GM13977 (cell line): ENCODE results near the gene TIPARP.

Experiments used
- DNase-seq: peaks from one replicate; pipeline ENCODE4 v3.0.0; 2012; ENCODE audit warnings: low spot score
- in situ Hi-C: fragments of 300-500 bp; cut with MboI; formaldehyde crosslinking; loops from one replicate; pipeline ENCODE4 v1.12.0; 2022; ENCODE audit warnings: low sequenced_read_pairs, low pct_unique_long_range_greater_than_20kb, mixed read lengths, inconsistent platforms; ENCODE audit not compliant: unreplicated experiment
- TF ChIP-seq, protein P1 (sequence below): IDR thresholded peaks from 2 replicates; pipeline ENCODE4 v1.5.1; 2012; ENCODE audit warnings: mild to moderate bottlenecking, control low read depth; ENCODE audit not compliant: insufficient read depth; ENCODE audit errors: extremely low read depth, missing control alignments

TIPARP gene

DNA sequence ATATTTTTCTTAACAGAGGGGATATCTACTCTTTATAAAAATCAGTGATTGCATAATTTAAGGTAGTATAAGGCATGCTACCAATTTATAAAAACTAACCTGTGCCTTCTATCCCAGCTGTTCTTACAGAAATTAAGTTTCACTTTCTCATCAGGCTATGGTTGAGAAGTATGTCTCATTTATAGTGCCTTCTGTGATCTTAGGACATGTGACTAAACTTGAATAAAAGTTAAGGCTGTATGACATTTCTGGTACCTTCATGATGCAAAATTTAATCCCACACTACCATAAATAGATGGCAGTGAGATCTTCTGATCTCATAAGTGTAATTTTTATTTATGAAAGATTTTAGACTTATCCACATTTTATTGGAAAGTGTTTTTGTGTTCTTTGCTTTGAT, 12.6 kb downstream of the TIPARP start:
- in situ Hi-C loops: loop anchor here (10.0 kb wide), 2 partner anchors 128 to 388 kb away; no protein-coding TSS in a partner anchor
- TF ChIP-seq, protein P1, sequence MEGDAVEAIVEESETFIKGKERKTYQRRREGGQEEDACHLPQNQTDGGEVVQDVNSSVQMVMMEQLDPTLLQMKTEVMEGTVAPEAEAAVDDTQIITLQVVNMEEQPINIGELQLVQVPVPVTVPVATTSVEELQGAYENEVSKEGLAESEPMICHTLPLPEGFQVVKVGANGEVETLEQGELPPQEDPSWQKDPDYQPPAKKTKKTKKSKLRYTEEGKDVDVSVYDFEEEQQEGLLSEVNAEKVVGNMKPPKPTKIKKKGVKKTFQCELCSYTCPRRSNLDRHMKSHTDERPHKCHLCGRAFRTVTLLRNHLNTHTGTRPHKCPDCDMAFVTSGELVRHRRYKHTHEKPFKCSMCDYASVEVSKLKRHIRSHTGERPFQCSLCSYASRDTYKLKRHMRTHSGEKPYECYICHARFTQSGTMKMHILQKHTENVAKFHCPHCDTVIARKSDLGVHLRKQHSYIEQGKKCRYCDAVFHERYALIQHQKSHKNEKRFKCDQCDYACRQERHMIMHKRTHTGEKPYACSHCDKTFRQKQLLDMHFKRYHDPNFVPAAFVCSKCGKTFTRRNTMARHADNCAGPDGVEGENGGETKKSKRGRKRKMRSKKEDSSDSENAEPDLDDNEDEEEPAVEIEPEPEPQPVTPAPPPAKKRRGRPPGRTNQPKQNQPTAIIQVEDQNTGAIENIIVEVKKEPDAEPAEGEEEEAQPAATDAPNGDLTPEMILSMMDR: no peak
- no peak for DNase-seq

DNA sequence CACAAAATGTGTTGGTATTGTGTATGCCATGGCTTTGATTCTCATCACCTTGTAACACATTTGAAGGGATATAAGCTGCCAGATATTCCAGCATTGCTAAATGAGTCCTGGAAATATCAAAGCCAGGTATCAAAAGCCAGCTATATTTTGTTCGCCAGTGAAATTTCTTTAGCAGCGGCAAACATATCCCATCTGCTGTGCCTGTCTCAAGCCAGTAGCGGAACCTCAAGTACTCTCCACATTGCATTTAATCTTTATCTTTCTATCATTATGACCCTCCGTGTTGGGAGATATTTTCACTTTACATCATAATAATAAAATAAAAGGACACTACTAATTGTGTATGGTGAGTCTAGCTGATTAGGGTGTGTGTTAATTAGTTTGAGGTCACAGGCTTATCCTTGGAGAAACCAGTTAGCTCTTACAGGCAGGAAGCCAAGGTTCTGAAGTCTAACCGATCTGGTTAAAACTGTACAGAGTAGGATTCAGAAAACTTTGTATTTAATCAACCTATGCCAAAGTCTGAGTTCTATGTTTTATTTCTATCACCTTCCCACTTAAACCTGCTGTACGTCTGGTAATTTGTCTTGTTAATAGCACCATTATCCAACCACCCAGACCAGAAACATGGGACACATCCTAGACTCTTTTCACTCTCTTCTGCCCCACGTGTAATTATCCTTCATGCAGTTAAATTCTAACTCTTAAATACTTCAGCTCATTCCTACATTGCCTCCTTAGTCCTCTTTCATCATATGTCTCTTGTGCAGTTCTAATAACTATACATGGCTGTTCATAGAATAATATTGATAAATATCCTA, 14.5 kb downstream of the TIPARP start:
- TF ChIP-seq, protein P1: no peak
- no peak for DNase-seq
- in situ Hi-C loops: loop anchor here (10.0 kb wide), 2 partner anchors 126 to 386 kb away; no protein-coding TSS in a partner anchor

DNA sequence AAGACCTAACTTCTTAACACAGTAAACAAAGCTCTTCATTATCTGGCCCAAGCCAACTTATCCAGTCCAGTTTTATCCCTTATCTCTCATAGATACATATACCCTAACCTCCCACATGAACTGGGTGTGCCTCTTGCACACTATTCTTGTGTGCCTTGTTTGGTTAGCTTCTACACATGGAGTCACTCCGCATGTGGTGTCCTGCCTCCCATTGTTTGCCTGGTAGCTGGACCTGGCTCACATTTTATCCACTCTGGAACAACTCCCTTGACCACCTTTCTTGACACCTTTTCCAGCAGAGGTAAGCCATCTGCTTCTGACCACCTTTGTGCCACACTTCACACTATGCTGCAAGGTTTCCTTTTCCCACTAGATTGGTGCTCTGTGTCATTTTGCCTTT, 15.2 kb downstream of the TIPARP start:
- TF ChIP-seq, protein P1: no peak

DNA sequence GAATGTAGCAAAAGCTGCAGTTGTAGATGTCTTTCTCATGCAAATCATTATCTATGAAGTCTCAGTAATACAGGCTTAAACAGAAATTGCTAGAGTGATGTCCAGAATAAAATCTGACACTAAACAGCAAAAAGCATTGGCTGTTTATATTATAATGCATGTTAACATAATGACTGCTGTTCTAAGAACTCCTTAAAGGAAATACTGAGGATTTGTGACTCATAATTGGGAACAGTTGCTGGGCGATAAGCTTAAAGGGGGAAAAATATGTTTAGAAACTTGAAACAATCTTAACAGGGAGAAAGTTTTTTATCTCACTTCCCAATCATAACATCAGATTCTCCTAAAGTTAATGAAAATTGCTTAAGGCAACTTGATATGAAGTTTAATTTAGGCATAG, 17.5 kb downstream of the TIPARP start:
- DNase-seq: no peak
- TF ChIP-seq, protein P1: no peak
- in situ Hi-C loops: no loop called here

More for the DNA sequence above, 15.2 kb downstream of the TIPARP start:
- DNase-seq: no peak
- in situ Hi-C loops: loop anchor here (10.0 kb wide), 2 partner anchors 125 to 385 kb away; no protein-coding TSS in a partner anchor

DNA sequence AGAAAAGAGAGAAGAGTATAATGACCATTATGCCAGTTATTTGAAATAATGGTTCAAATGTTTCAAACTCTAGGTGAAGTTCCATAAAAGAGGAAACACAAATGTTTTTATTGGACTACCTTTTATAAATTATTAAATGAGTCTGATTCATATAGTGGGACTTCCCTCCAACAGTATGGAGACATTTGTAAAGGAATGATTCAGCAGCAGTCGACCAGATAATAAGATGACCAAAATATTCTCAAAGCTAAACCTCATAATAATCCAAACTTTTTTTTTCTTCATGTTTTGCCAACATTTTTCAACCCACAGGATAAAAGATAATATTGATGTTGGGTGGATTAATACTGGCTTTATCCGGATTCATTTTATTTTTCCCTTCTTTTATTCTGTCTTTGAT, 18.8 kb downstream of the TIPARP start:
- no peak for DNase-seq
- in situ Hi-C loops: no loop called here
- TF ChIP-seq, protein P1: no peak

DNA sequence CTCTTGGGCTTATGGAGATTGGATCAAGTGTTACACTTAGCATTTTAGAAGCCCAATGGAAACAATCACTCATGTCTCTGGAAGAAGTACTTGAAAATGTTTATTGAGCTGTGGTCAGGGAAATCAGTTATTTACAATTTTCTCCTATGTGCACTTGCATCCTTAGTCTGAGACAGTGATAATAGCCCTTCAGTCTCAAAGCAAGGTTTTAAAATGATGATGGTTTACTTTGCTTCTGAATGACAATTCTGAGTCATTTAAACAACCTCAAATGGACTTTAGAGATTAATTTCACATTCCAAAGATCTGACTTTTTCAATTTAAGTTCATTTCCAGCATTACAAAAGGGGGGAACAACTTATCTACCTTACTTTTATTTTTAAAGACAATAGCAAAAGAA, 20.1 kb downstream of the TIPARP start:
- DNase-seq: no peak
- TF ChIP-seq, protein P1: no peak
- in situ Hi-C loops: no loop called here

DNA sequence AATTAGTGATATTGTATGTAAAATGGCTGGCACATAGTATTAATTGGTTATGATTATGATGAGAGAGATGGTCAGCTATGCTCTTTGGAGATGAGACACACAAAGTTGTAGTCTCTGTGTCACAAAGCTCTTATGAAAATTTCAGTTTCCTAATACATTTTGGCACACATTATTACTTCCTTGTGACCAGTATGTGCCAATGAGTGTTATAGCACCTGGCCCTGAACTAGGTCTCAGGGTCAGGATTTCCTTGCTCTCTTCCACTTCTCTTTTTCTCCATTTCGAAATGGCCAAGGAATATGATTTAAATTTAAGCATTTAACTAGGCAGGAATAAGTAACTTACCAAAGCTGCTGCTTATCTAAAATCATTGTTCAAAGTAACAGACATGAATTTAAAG, 28.0 kb downstream of the TIPARP start:
- in situ Hi-C loops: no loop called here
- no peak for DNase-seq
- TF ChIP-seq, protein P1: no peak
